Small intestine (tissue), 7 donors: ENCODE data around the gene KRTAP12-3. TPM values are rescaled to one million over a fixed set of nuclear protein-coding genes. Genes with fewer than 3 reads are reported as not detected.

Experiments
- DNase-seq, 2 donors: peaks; one replicate each; pipeline versions ENCODE4 v3.0.0 to v3.0.0-alpha.2; 2013
- FAIRE-seq: peaks from 2 replicates; lab custom pipeline; 2012; peaks lifted over from hg19 to GRCh38; lab: Jason Lieb, UNC
- H3K27ac ChIP-seq, 3 donors: one replicate each; pipeline ENCODE4 v1.5.1; 2013; ENCODE audit warnings: low read length in 2 of 3, mild to moderate bottlenecking in 2 of 3, control low read depth in 1 of 3, inconsistent platforms in 1 of 3, low read depth in 1 of 3, moderate library complexity in 1 of 3
- H3K27me3 ChIP-seq, 3 donors: one replicate each; pipeline ENCODE4 v1.6.1; 2013; ENCODE audit warnings: low read length in 3 of 3, inconsistent platforms in 1 of 3; ENCODE audit not compliant: control insufficient read depth in 3 of 3, insufficient read depth in 3 of 3
- H3K36me3 ChIP-seq, 3 donors: one replicate each; pipeline ENCODE4 v1.6.1; 2013; ENCODE audit warnings: low read length in 3 of 3, inconsistent platforms in 1 of 3, low read depth in 1 of 3, mild to moderate bottlenecking in 1 of 3, moderate library complexity in 1 of 3; ENCODE audit not compliant: control insufficient read depth in 3 of 3, insufficient read depth in 2 of 3
- H3K4me1 ChIP-seq, 3 donors: one replicate each; pipeline ENCODE4 v1.6.1; 2013; ENCODE audit warnings: low read length in 2 of 3, inconsistent platforms in 1 of 3, low read depth in 1 of 3, mild to moderate bottlenecking in 1 of 3, moderate library complexity in 1 of 3; ENCODE audit not compliant: control insufficient read depth in 3 of 3, insufficient read depth in 2 of 3
- H3K4me3 ChIP-seq, 3 donors: one replicate each; pipeline ENCODE4 v1.5.1; 2013; ENCODE audit warnings: low read length in 3 of 3, control low read depth in 1 of 3, inconsistent platforms in 1 of 3, low read depth in 1 of 3, mild to moderate bottlenecking in 1 of 3, moderate library complexity in 1 of 3
- H3K9me3 ChIP-seq, 2 donors: one replicate each; pipeline ENCODE4 v1.6.1; 2013; ENCODE audit warnings: low read depth in 1 of 2, low read length in 1 of 2; ENCODE audit not compliant: control insufficient read depth in 2 of 2, insufficient read depth in 1 of 2
- WGBS, 3 donors: extraction: QIAGEN DNeasy Blood & Tissue Kit; methylation state at CpG; one replicate each; pipeline ENCODE4 v1.1.7; 2013; 5-methylcytosine and 5-hydroxymethylcytosine counted together
- polyA plus RNA-seq, 4 donors: library from polyadenylated mRNA; stranded (reverse) in 3 of 4; unstranded in 1 of 4; fragments of 200-250 nt in 3 of 4; fragments of 120-200 nt in 1 of 4; gene quantifications; one replicate each; pipeline versions ENCODE4 v1.2.1 to v1.2.3, GENCODE V29; 2013
- donor health status: healthy with polysubstance abuse.
- donor health status: control.
- donor health status: control.
- donor health status: Bipolar disorder and iron deficiency.
- donor health status: healthy.

KRTAP12-3 gene
- polyA plus RNA-seq, 4 donors, result not detected

GRCh38 chr21:44703731-44704635 is 46.3 kb downstream of the KRTAP12-3 start:
- WGBS, 3 donors, result 38 to 44% (median 42%) methylated on average over 13 of the region's 13 CpGs
- FAIRE-seq (no peak), DNase-seq (no peak)
- Histone ChIP-seq H3K27me3 (peaks cover 7 to 78% (median 42%) of the 10 kb centered on the region in 3 donors), H3K9me3 (peaks cover 0 to 10% of the 10 kb centered on the region in 2 donors), H3K4me3 (no peak overlapping the region), H3K27ac (no peak overlapping the region), H3K36me3 (no peaks in the 10 kb centered on the region), H3K4me1 (no peaks in the 10 kb centered on the region)

DNA sequence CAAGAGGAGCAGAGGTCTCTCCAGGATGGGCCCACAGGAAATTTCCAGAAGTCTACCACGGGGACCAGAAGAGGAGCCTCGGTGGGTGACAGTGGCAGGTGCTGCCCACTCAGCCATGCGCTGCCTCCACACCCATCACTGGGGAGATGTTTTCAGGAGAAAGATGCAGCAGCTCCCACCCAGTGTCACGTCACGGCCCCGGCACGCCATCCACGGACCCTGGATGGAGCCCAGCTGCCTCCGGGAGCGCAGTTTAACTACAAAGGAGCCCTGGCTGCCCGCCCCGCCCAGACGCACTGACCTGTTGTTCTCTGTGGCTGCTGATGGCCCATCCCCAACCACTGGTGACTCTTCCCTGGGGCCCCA is 46.9 kb downstream of the KRTAP12-3 start:
- no peaks in the 10 kb centered on the region for H3K36me3 ChIP-seq
- no peak overlapping the region for H3K4me3 ChIP-seq
- H3K4me1 ChIP-seq, result no peaks in the 10 kb centered on the region
- FAIRE-seq, result no peak
- H3K27ac ChIP-seq, result no peak overlapping the region
- WGBS, 3 donors, result 23 to 34% (median 25%) methylated on average over 11 to 13 of the region's 13 CpGs
- DNase-seq, result no peak
- H3K9me3 ChIP-seq, result peaks cover 0 to 10% of the 10 kb centered on the region in 2 donors
- H3K27me3 ChIP-seq, result peaks cover 10 to 81% (median 44%) of the 10 kb centered on the region in 3 donors

DNA sequence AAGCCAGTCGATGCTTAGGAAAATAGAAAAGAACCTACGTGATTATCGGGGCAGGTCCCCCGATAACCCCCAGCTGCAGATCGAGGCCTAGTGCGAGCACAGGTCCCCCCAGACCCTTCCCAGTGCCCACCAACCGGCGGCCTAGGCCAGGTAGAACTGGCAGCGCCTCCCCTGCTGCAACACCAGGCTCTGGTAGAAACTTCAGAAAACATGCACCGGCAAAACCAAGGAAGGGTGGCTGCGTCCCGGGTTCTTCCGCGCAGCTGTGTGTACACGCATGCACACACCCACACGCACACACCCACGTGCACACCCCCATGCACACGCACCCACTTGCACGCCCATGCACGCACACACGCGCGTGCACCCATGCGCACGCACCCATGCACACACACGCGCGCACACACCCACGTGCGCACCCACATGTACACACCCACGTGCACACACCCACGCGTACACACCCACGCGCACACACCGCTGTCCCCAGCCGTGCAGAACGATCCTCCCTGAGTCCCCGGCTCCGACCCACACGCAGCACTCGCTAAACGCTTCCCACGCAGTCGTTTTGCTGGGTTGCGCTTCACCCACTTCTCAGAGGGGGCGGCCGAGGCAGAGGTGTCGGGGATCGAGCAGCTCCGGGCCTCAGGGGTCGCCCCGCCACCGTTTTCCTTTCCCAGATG is 48.4 kb downstream of the KRTAP12-3 start:
- Histone ChIP-seq H3K9me3 (peaks cover 0 to 10% of the 10 kb centered on the region in 2 donors), H3K27me3 (peaks cover 12 to 84% (median 53%) of the 10 kb centered on the region in 3 donors), H3K4me3 (no peak overlapping the region), H3K36me3 (no peaks in the 10 kb centered on the region), H3K27ac (no peak overlapping the region), H3K4me1 (no peaks in the 10 kb centered on the region)
- 9 to 22% (median 22%) methylated on average over 50 to 54 of the region's 54 CpGs for WGBS, 3 donors
- no peak for FAIRE-seq
- DNase-seq, result no peak

DNA sequence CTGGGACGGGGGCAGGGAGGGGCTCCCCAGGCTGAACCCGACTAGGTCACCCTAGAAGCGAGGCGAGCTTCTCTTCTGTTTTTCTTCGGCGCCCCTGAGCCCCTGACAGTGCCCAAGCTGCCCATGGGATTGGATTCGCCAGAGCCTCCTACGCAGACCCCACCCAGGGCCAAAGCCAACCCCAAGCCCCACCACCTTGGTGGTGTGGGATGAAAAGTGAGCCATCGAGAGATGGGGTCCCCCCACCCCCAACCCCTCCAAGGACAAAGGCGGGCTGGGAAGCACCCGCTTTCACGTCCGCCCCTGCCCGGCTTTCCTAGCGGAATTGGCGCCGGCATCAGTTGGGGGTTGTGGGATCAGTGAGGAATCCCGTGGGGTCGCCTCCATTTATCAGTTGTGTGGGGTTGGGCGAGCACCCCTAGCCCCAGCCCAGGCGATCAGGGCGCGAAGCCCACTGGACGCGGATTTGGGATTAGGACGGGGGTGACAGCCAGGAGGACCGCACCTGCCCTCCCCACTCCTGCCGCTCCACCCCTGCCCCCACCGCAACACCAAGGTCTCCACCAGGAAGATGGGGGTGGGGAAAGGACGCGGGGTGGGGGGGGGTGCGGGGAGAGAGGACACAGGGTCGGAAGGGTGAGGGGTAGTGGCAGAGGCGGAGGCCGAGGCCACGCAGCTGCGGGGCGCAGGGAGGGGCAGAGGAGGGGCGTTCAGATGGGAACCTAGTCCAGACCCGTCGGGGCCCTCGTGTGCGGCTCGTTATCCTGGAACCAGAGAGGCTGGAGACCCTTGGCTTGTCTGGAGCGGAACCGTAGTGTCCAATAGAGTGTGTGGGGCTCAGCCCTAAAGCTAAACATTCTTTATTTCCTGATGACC is 49.2 kb downstream of the KRTAP12-3 start:
- DNase-seq (no peak), FAIRE-seq (no peak)
- Histone ChIP-seq H3K4me1 (no peaks in the 10 kb centered on the region), H3K9me3 (peaks cover 0 to 10% of the 10 kb centered on the region in 2 donors), H3K4me3 (no peak overlapping the region), H3K27ac (no peak overlapping the region), H3K36me3 (no peaks in the 10 kb centered on the region), H3K27me3 (peaks cover 15 to 84% (median 60%) of the 10 kb centered on the region in 3 donors)
- 9 to 14% (median 11%) methylated on average over 37 to 46 of the region's 46 CpGs for WGBS, 3 donors

Other genes starting within 250 kb of the KRTAP12-3 start
- 10 to 100 TPM in 1 of 4 donors, 1 to 10 TPM in 1, under 1 TPM in 2; 0.22 to 17.3 (median 1.3) TPM for gene LRRC3, start 202.4 kb upstream of the KRTAP12-3 start, polyA plus RNA-seq
- gene KRTAP10-1, start 117.7 kb upstream of the KRTAP12-3 start, polyA plus RNA-seq, result not detected
- gene KRTAP10-2, start 106.4 kb upstream of the KRTAP12-3 start, polyA plus RNA-seq, result not detected
- not detected for gene KRTAP10-3, start 99.1 kb upstream of the KRTAP12-3 start, polyA plus RNA-seq
- not detected for gene KRTAP10-4, start 84.2 kb upstream of the KRTAP12-3 start, polyA plus RNA-seq
- not detected for gene KRTAP10-5, start 77.3 kb upstream of the KRTAP12-3 start, polyA plus RNA-seq
- gene KRTAP10-6, start 65.4 kb upstream of the KRTAP12-3 start, polyA plus RNA-seq, result not detected
- gene KRTAP10-7, start 57.3 kb upstream of the KRTAP12-3 start, polyA plus RNA-seq, result not detected
- gene KRTAP10-8, start 45.9 kb upstream of the KRTAP12-3 start, polyA plus RNA-seq, result not detected
- not detected for gene KRTAP10-9, start 30.8 kb upstream of the KRTAP12-3 start, polyA plus RNA-seq
- not detected for gene KRTAP10-10, start 20.6 kb upstream of the KRTAP12-3 start, polyA plus RNA-seq
- gene KRTAP10-11, start 11.5 kb upstream of the KRTAP12-3 start, polyA plus RNA-seq, result not detected
- gene KRTAP12-4, start 3.3 kb upstream of the KRTAP12-3 start, polyA plus RNA-seq, result not detected
- not detected for gene KRTAP12-2, start 9.0 kb downstream of the KRTAP12-3 start, polyA plus RNA-seq
- gene KRTAP12-1, start 24.2 kb downstream of the KRTAP12-3 start, polyA plus RNA-seq, result under 1 TPM in 1 of 4 donors, not detected in 3; 0.09 TPM
- not detected for gene KRTAP10-12, start 39.2 kb downstream of the KRTAP12-3 start, polyA plus RNA-seq
- gene TSPEAR, start 53.6 kb downstream of the KRTAP12-3 start, polyA plus RNA-seq, result under 1 TPM in 3 of 4 donors, not detected in 1; 0.09 to 0.53 (median 0.27) TPM
- gene UBE2G2, start 143.9 kb downstream of the KRTAP12-3 start, polyA plus RNA-seq, result 10 to 100 TPM; 30.0 to 75.4 (median 38.7) TPM
- 100 to 1,000 TPM in 1 of 4 donors, 10 to 100 TPM in 3; 70.8 to 105 (median 77.3) TPM for gene SUMO3, start 160.1 kb downstream of the KRTAP12-3 start, polyA plus RNA-seq
- 100 to 1,000 TPM; 116 to 330 (median 128) TPM for gene PTTG1IP, start 215.8 kb downstream of the KRTAP12-3 start, polyA plus RNA-seq